BLaER1 treated with 17β-estradiol and CSF1 and Interleukin-3, amounts not matched to agents 10 nM and 100 nM (cell line): ENCODE data around the gene TOX2.

Experiments used
- H3K27ac ChIP-seq, 11 experiments: shearing (Covaris generic); formaldehyde crosslinking; 2 replicates each; pipeline ENCODE4 v1.8.1; 2022
- H3K27me3 ChIP-seq, 11 experiments: shearing (Covaris generic); formaldehyde crosslinking; 2 replicates each; pipeline ENCODE4 v1.8.1; 2022
- H3K36me3 ChIP-seq, 11 experiments: shearing (Covaris generic); formaldehyde crosslinking; 2 replicates each; pipeline ENCODE4 v1.8.1; 2022
- H3K4me1 ChIP-seq, 10 experiments: shearing (Covaris generic); formaldehyde crosslinking; 2 replicates each; pipeline ENCODE4 v1.8.1; 2022
- H3K4me2 ChIP-seq, 11 experiments: shearing (Covaris generic); formaldehyde crosslinking; 2 replicates each; pipeline ENCODE4 v1.8.1; 2022
- H3K4me3 ChIP-seq, 10 experiments: shearing (Covaris generic); formaldehyde crosslinking; 2 replicates each; pipeline ENCODE4 v1.8.1; 2022
- H3K9ac ChIP-seq, 11 experiments: shearing (Covaris generic); formaldehyde crosslinking; 2 replicates each; pipeline ENCODE4 v1.8.1; 2022
- H3K9me3 ChIP-seq, 11 experiments: shearing (Covaris generic); formaldehyde crosslinking; replicated peaks in 1 of 11; 2 replicates each; pipeline ENCODE4 v1.8.1; 2022
- H4K20me1 ChIP-seq, 11 experiments: shearing (Covaris generic); formaldehyde crosslinking; 2 replicates each; pipeline ENCODE4 v1.8.1; 2022
- Cebpa-rat ChIP-seq, 11 experiments: shearing (Covaris generic); IDR thresholded peaks; 2 replicates each; pipeline ENCODE4 v1.8.1; 2022

The TOX2 gene

GRCh38 chr20:43993560-43993959 is 78.9 kb downstream of the TOX2 start:
- no peak for TF ChIP-seq Cebpa-rat (IDR thresholded peaks at IDR 0.05)
- Histone ChIP-seq H3K4me2 (no peak overlapping the region), H3K9ac (no peak overlapping the region), H3K27ac (no peak overlapping the region), H3K36me3 (no peaks in the 10 kb centered on the region), H3K4me3 (no peak overlapping the region), H4K20me1 (no peaks in the 10 kb centered on the region), H3K4me1 (peaks cover 0 to 8% (median 0%) of the 10 kb centered on the region in 10 experiments; a peak in 2 of 20 replicates), H3K27me3 (no peaks in the 10 kb centered on the region), H3K9me3 (peaks cover 0 to 10% (median 6%) of the 10 kb centered on the region in 11 experiments; a peak in 13 of 22 replicates)

GRCh38 chr20:43994486-43995100 is 79.9 kb downstream of the TOX2 start:
- Histone ChIP-seq H3K9me3 (peaks cover 0 to 7% (median 4%) of the 10 kb centered on the region in 11 experiments; a peak in 13 of 22 replicates), H3K4me1 (peaks cover 0 to 8% (median 0%) of the 10 kb centered on the region in 10 experiments; a peak in 2 of 20 replicates), H3K9ac (no peak overlapping the region), H3K36me3 (no peaks in the 10 kb centered on the region), H3K4me2 (no peak overlapping the region), H3K27me3 (no peaks in the 10 kb centered on the region), H3K4me3 (no peak overlapping the region), H3K27ac (no peak overlapping the region), H4K20me1 (no peaks in the 10 kb centered on the region)
- TF ChIP-seq Cebpa-rat (IDR thresholded peaks at IDR 0.05) = no peak

GRCh38 chr20:43995645-43996044 is 81.0 kb downstream of the TOX2 start:
- H3K27ac ChIP-seq = no peak overlapping the region
- no peaks in the 10 kb centered on the region for H3K9me3 ChIP-seq
- no peaks in the 10 kb centered on the region for H4K20me1 ChIP-seq
- no peaks in the 10 kb centered on the region for H3K36me3 ChIP-seq
- no peak overlapping the region for H3K4me3 ChIP-seq
- no peaks in the 10 kb centered on the region for H3K27me3 ChIP-seq
- TF ChIP-seq Cebpa-rat (IDR thresholded peaks at IDR 0.05) = no peak
- H3K4me1 ChIP-seq = peaks cover 0 to 8% (median 0%) of the 10 kb centered on the region in 10 experiments; a peak in 2 of 20 replicates
- no peak overlapping the region for H3K9ac ChIP-seq
- no peak overlapping the region for H3K4me2 ChIP-seq

GRCh38 chr20:43996240-43996930 is 81.7 kb downstream of the TOX2 start:
- Histone ChIP-seq H3K27me3 (no peaks in the 10 kb centered on the region), H3K9ac (no peak overlapping the region), H3K9me3 (no peaks in the 10 kb centered on the region), H4K20me1 (no peaks in the 10 kb centered on the region), H3K4me2 (peak overlapping the region in 2 of 11 experiments; percentile 5 to 18; a peak in 1 of 22 replicates), H3K36me3 (no peaks in the 10 kb centered on the region), H3K27ac (no peak overlapping the region), H3K4me1 (peaks cover 0 to 8% (median 0%) of the 10 kb centered on the region in 10 experiments; a peak in 2 of 20 replicates), H3K4me3 (no peak overlapping the region)
- no peak for TF ChIP-seq Cebpa-rat (IDR thresholded peaks at IDR 0.05)

- no peaks in the 10 kb centered on the region for H3K36me3 ChIP-seq
- H3K4me2 ChIP-seq = no peak overlapping the region
- TF ChIP-seq Cebpa-rat (IDR thresholded peaks at IDR 0.05) = no peak
- no peaks in the 10 kb centered on the region for H4K20me1 ChIP-seq
- H3K9ac ChIP-seq = no peak overlapping the region
- no peaks in the 10 kb centered on the region for H3K27me3 ChIP-seq
- H3K9me3 ChIP-seq = no peaks in the 10 kb centered on the region
- peaks cover 0 to 8% (median 0%) of the 10 kb centered on the region in 10 experiments; a peak in 3 of 20 replicates for H3K4me1 ChIP-seq
- no peak overlapping the region for H3K4me3 ChIP-seq
- H3K27ac ChIP-seq = no peak overlapping the region
These were observed 85.2 kb downstream of the TOX2 start for GRCh38 chr20:43999848-44000247.

- Histone ChIP-seq H3K9ac (no peak overlapping the region), H3K4me2 (peak overlapping the region in 1 of 11 experiments; percentile 14; a peak in 1 of 22 replicates), H3K4me1 (peaks cover 0 to 6% (median 0%) of the 10 kb centered on the region in 10 experiments; a peak in 1 of 20 replicates), H3K27ac (no peak overlapping the region), H3K9me3 (no peaks in the 10 kb centered on the region), H3K4me3 (no peak overlapping the region), H3K36me3 (no peaks in the 10 kb centered on the region), H4K20me1 (no peaks in the 10 kb centered on the region), H3K27me3 (no peaks in the 10 kb centered on the region)
- no peak for TF ChIP-seq Cebpa-rat (IDR thresholded peaks at IDR 0.05)
These were observed 87.3 kb downstream of the TOX2 start for GRCh38 chr20:44001667-44002596.

- Histone ChIP-seq H3K27ac (no peak overlapping the region), H3K4me3 (no peak overlapping the region), H3K4me2 (0 out of 22 replicates have a peak overlapping the region, but pooled peaks of 1 of the 11 experiments have one; percentile 14), H3K36me3 (no peaks in the 10 kb centered on the region), H3K4me1 (peaks cover 0 to 6% (median 0%) of the 10 kb centered on the region in 10 experiments; a peak in 1 of 20 replicates), H3K27me3 (no peaks in the 10 kb centered on the region), H3K9me3 (no peaks in the 10 kb centered on the region), H4K20me1 (no peaks in the 10 kb centered on the region), H3K9ac (no peak overlapping the region)
- no peak for TF ChIP-seq Cebpa-rat (IDR thresholded peaks at IDR 0.05)
These were observed 88.2 kb downstream of the TOX2 start for GRCh38 chr20:44002861-44003260.

- no peak for TF ChIP-seq Cebpa-rat (IDR thresholded peaks at IDR 0.05)
- no peak overlapping the region for H3K27ac ChIP-seq
- no peaks in the 10 kb centered on the region for H4K20me1 ChIP-seq
- peaks cover 0 to 6% (median 0%) of the 10 kb centered on the region in 10 experiments; a peak in 6 of 20 replicates for H3K4me1 ChIP-seq
- H3K27me3 ChIP-seq = no peaks in the 10 kb centered on the region
- H3K9me3 ChIP-seq = no peaks in the 10 kb centered on the region
- H3K4me2 ChIP-seq = no peak overlapping the region
- H3K9ac ChIP-seq = no peak overlapping the region
- no peaks in the 10 kb centered on the region for H3K36me3 ChIP-seq
- H3K4me3 ChIP-seq = no peak overlapping the region
These were observed 89.0 kb downstream of the TOX2 start for GRCh38 chr20:44003609-44004008.
